Skeletal muscle satellite cell (primary cell): Measurements from ENCODE around the gene PEAK1.

Source experiments
- H3K27me3 ChIP-seq: 2 replicates; pipeline ENCODE4 v1.7.0; 2013; ENCODE audit warnings: low read length; ENCODE audit not compliant: control insufficient read depth, insufficient read depth
- H3K36me3 ChIP-seq: 2 replicates; pipeline ENCODE4 v1.7.0; 2013; ENCODE audit warnings: mild to moderate bottlenecking, control low read depth, low read length; ENCODE audit not compliant: insufficient read depth
- H3K4me1 ChIP-seq: 2 replicates; pipeline ENCODE4 v1.7.0; 2013; ENCODE audit warnings: low read length; ENCODE audit not compliant: control insufficient read depth, insufficient read depth
- H3K4me2 ChIP-seq: 2 replicates; pipeline ENCODE4 v1.7.0; 2013; ENCODE audit warnings: mild to moderate bottlenecking, low read length
- H3K4me3 ChIP-seq: 2 replicates; pipeline ENCODE4 v1.7.0; 2013; ENCODE audit warnings: low read length
- H3K9ac ChIP-seq: 2 replicates; pipeline ENCODE4 v1.7.0; 2013; ENCODE audit warnings: mild to moderate bottlenecking, low read depth, low read length, moderate library complexity
- H3K9me3 ChIP-seq: replicated peaks from 2 replicates; pipeline ENCODE4 v1.7.0; 2013; ENCODE audit warnings: mild to moderate bottlenecking, control low read depth, low read length

PEAK1 gene

DNA sequence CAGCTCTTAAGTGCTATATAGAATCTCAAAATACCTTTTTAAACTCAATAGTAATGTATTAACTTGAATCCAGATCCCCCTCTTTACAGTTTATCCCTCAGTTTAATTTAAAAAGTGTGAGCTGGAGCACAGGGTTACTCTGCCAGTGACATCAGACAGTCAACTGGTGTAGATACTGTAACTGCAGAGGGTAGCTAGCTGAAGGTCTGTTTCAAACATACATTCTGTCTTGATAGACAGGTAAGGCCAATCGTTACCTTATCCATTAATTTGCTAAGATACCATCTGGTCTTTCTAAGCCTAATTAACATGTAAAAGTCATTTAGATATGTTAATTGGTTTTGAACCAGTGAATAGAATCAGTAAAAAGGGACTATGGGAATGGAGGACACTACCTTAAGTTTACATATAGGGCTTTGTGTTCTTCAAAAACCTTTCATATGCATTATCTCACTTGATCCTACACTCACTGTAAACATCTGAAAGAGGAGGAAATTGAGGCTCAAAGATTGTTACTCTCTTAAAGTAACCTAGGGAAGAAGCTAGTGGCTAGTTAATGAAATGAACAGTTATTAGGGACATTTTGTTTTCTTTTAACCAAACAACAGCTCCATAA, 289.5 kb downstream of the PEAK1 start:
- Histone ChIP-seq H3K4me3 (no peak overlapping the region), H3K9me3 (no peaks in the 10 kb centered on the region), H3K4me2 (no peak overlapping the region), H3K27me3 (no peaks in the 10 kb centered on the region), H3K4me1 (no peaks in the 10 kb centered on the region), H3K9ac (no peak overlapping the region), H3K36me3 (peaks cover 17% of the 10 kb centered on the region)

- H3K9me3 ChIP-seq = no peaks in the 10 kb centered on the region
- no peak overlapping the region for H3K4me2 ChIP-seq
- no peaks in the 10 kb centered on the region for H3K4me1 ChIP-seq
- H3K9ac ChIP-seq = no peak overlapping the region
- H3K36me3 ChIP-seq = peaks cover 2% of the 10 kb centered on the region
- H3K4me3 ChIP-seq = no peak overlapping the region
- no peaks in the 10 kb centered on the region for H3K27me3 ChIP-seq
These were observed 292.3 kb downstream of the PEAK1 start for GRCh38 chr15:77127626-77128025.

DNA sequence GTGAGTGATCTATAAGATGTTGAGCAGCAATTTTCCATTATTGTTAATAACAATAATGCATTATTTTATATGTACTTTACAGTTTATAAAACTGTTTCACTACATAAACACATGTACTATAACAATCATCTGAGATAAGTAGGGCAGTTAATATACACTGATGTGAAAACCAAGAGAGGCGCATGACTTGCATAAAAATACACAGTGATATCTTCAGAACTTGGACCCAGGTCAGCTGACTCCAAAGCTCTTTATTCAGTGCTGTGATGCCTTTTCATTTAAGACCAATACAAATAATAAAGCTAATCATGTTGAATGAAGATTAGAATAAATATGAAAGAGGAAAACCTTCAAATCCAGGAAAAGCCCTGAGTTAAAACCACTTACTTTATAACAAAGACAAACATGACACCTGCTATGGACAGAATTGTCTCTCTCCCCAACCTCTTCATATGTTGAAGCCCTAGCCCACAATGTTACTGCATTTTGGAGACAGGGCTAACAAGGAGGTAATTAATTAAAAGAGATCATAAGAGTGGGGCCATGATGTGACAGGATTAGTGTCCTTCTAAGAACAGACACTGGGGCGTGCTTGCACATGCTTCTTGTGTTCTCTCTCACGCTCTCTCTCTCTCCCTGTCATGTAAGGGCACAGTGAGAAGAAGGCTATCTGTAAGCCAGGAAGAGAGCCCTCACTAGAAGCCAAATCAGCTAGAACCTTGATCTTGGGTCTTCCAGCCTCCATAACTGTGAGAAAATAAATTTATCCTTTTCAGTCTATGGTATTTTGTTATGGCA, 293.2 kb downstream of the PEAK1 start:
- no peak overlapping the region for H3K9ac ChIP-seq
- no peak overlapping the region for H3K4me2 ChIP-seq
- no peaks in the 10 kb centered on the region for H3K4me1 ChIP-seq
- no peaks in the 10 kb centered on the region for H3K9me3 ChIP-seq
- H3K27me3 ChIP-seq = no peaks in the 10 kb centered on the region
- H3K4me3 ChIP-seq = no peak overlapping the region
- H3K36me3 ChIP-seq = no peaks in the 10 kb centered on the region

GRCh38 chr15:77123854-77124253, 296.1 kb downstream of the PEAK1 start:
- H3K36me3 ChIP-seq = no peaks in the 10 kb centered on the region
- H3K27me3 ChIP-seq = no peaks in the 10 kb centered on the region
- H3K4me2 ChIP-seq = no peak overlapping the region
- no peaks in the 10 kb centered on the region for H3K9me3 ChIP-seq
- H3K4me3 ChIP-seq = no peak overlapping the region
- peaks cover 12% of the 10 kb centered on the region for H3K4me1 ChIP-seq
- no peak overlapping the region for H3K9ac ChIP-seq

DNA sequence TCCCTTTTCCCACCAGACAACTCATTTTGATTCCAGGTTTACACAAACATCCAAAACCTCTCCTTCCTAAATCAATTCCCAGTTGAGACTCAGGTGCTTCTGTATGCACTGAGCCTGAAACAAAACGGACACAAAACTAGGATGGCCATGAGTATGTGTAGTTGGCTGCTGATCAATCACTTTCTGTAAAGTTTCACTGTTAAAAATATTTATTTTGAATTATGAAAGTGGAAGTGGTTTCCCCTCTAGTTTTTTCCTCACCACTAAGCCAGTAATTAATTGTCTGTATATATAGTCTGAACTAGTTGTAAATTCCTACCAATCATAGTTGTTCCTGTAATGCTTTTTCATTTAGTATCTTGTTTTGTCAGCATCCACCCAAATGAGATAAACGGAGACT, 297.3 kb downstream of the PEAK1 start:
- Histone ChIP-seq H3K9ac (no peak overlapping the region), H3K4me3 (no peak overlapping the region), H3K4me2 (no peak overlapping the region)

GRCh38 chr15:77121599-77121998, 298.3 kb downstream of the PEAK1 start:
- Histone ChIP-seq H3K9ac (no peak overlapping the region), H3K27me3 (no peaks in the 10 kb centered on the region), H3K4me3 (no peak overlapping the region), H3K4me1 (peaks cover 13% of the 10 kb centered on the region), H3K36me3 (no peaks in the 10 kb centered on the region), H3K9me3 (no peaks in the 10 kb centered on the region), H3K4me2 (no peak overlapping the region)

More for the DNA sequence above, 297.3 kb downstream of the PEAK1 start:
- H3K9me3 ChIP-seq = no peaks in the 10 kb centered on the region
- peaks cover 13% of the 10 kb centered on the region for H3K4me1 ChIP-seq
- H3K27me3 ChIP-seq = no peaks in the 10 kb centered on the region
- no peaks in the 10 kb centered on the region for H3K36me3 ChIP-seq

DNA sequence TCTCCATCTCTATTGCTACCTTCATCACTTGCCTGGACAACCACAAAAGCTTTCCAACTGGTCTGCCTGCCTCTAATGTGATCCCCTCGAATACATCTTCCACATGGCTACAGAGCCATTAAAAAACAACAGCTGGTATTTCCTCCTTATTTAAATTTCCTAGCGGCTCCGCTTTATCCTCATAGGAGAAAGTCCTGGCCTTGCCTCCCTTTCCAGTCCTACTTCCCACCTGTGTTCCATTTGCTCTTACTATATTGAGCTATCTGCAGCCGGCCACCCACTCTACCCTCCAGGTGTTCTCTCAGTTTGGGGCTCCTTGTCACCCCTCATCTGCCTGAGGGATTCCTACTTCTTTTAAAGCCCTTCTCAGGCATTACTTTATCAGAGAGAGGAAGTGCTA, 299.3 kb downstream of the PEAK1 start:
- H3K4me1 ChIP-seq = peaks cover 13% of the 10 kb centered on the region
- no peaks in the 10 kb centered on the region for H3K9me3 ChIP-seq
- H3K27me3 ChIP-seq = no peaks in the 10 kb centered on the region
- no peak overlapping the region for H3K4me3 ChIP-seq
- H3K36me3 ChIP-seq = no peaks in the 10 kb centered on the region
- H3K4me2 ChIP-seq = no peak overlapping the region
- no peak overlapping the region for H3K9ac ChIP-seq

GRCh38 chr15:77119446-77119845, 300.5 kb downstream of the PEAK1 start:
- no peak overlapping the region for H3K4me3 ChIP-seq
- peaks cover 13% of the 10 kb centered on the region for H3K4me1 ChIP-seq
- H3K9me3 ChIP-seq = no peaks in the 10 kb centered on the region
- peak overlapping the region; percentile 53 for H3K4me2 ChIP-seq
- H3K9ac ChIP-seq = peak overlapping the region; percentile 1
- H3K36me3 ChIP-seq = peaks cover 5% of the 10 kb centered on the region
- no peaks in the 10 kb centered on the region for H3K27me3 ChIP-seq

DNA sequence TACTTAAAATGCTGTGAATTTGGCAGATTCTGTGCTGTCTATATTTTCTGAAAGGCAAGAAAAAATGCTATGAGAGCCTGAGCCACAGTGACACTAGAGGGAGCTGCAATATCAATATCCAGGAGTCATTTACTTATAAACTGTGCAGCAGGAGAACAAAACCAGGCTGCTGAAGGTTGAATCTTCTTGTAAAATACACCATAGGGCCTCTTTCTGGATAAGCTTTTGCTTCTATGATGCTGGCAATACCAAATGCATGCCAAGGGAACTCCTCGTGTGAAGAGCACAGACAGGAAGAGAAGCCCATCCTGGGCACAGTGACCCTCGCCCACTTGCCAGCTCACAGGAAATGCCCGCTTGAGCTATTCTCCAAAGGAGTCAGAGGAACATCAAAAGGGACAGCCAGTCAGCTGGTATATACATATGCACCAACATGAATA, 301.0 kb downstream of the PEAK1 start:
- Histone ChIP-seq H3K9me3 (no peaks in the 10 kb centered on the region), H3K9ac (peak overlapping the region; percentile 1), H3K4me1 (peaks cover 13% of the 10 kb centered on the region), H3K36me3 (peaks cover 10% of the 10 kb centered on the region), H3K27me3 (no peaks in the 10 kb centered on the region), H3K4me2 (peak overlapping the region; percentile 53), H3K4me3 (no peak overlapping the region)

- H3K9ac ChIP-seq = no peak overlapping the region
- no peaks in the 10 kb centered on the region for H3K9me3 ChIP-seq
- no peak overlapping the region for H3K4me2 ChIP-seq
- H3K27me3 ChIP-seq = no peaks in the 10 kb centered on the region
- peaks cover 29% of the 10 kb centered on the region for H3K36me3 ChIP-seq
- H3K4me3 ChIP-seq = no peak overlapping the region
- H3K4me1 ChIP-seq = peaks cover 13% of the 10 kb centered on the region
These were observed 304.7 kb downstream of the PEAK1 start for GRCh38 chr15:77115179-77115578.

DNA sequence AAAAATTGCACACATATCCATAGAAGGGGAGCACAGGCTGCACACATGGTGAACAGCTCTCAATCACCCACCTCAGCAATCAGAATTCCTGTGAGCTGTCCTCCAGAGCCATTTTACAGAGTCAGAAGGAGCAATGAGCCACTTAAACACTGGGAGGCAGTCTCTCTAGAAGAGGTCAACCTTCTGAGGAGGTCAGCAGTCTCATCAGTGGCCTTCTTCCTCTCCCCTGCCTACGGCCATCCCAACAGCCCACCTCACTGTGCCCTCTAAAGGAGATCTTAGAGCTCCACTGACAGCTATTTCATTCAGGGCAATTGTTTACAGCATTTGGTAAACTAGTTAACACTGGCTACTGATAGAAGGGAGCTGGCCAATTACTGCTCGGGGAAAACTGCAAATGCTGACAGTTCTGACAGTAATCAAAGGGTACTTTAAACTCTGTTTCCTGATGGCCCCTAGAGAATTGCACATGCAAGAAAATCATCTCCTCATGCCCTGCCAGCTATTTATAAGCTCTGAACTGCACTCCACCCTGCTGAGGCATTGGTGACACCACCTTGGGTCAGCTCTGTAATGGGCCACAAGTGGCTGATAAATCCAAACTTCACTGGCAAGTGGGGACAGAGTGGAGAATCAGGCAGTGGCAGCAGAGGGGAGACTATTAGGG, 306.9 kb downstream of the PEAK1 start:
- H3K9ac ChIP-seq = no peak overlapping the region
- H3K9me3 ChIP-seq = no peaks in the 10 kb centered on the region
- no peaks in the 10 kb centered on the region for H3K4me1 ChIP-seq
- H3K36me3 ChIP-seq = peaks cover 34% of the 10 kb centered on the region
- no peak overlapping the region for H3K4me3 ChIP-seq
- no peak overlapping the region for H3K4me2 ChIP-seq
- no peaks in the 10 kb centered on the region for H3K27me3 ChIP-seq
